Lower leg skin (tissue), 4 donors: ENCODE results near the gene THOP1. TPM values are rescaled to one million over a fixed set of nuclear protein-coding genes. Genes with fewer than 3 reads are reported as not detected.

Experiments
- DNase-seq, 2 donors: peaks; one replicate each; pipeline ENCODE4 v3.0.0-alpha.2; 2019; ENCODE audit warnings: low spot score in 2 of 2
- H3K4me3 ChIP-seq: fragments of 200-600 bp; sonication (generic); 2 replicates; pipeline ENCODE4 v1.5.1; 2017; ENCODE audit warnings: mild to moderate bottlenecking, low read depth; ENCODE audit not compliant: poor library complexity, severe bottlenecking
- CTCF ChIP-seq, 3 donors: fragments of 450-650 bp; IDR thresholded peaks; one replicate each; pipeline ENCODE4 v1.5.1; 2016; ENCODE audit warnings: antibody characterized with exemption in 3 of 3, mild to moderate bottlenecking in 3 of 3, moderate library complexity in 2 of 3
- POLR2A ChIP-seq, 2 donors: fragments of 450-650 bp; IDR thresholded peaks; one replicate each; pipeline ENCODE4 v1.6.1; 2016 to 2017; ENCODE audit warnings: antibody characterized with exemption in 2 of 2, mild to moderate bottlenecking in 1 of 2, moderate library complexity in 1 of 2
- WGBS, 2 donors: methylation state at CpG; one replicate each; pipeline ENCODE4 v1.1.5; 2018; 5-methylcytosine and 5-hydroxymethylcytosine counted together
- intact Hi-C: fragments of 100-400 bp; cut with DNase I; formaldehyde crosslinking; loops from one replicate; pipeline ENCODE4 v1.15.0; 2023; ENCODE audit warnings: low total_unique reads
- total RNA-seq, 4 donors: library from RNA; depleted of rRNA; stranded (reverse); fragments of >200 nt; gene quantifications; one replicate each; pipeline ENCODE4 v1.1.0, GENCODE V29; 2016

THOP1 gene
- total RNA-seq, 4 donors from 2014 or later: 35.9 to 56.5 (median 43.7) TPM

- 96% methylated on average over 25 to 26 of the region's 28 CpGs for WGBS, 2 donors
- intact Hi-C loops: no loop called here
- DNase-seq: no peak
- H3K4me3 ChIP-seq: no peak overlapping the region
- TF ChIP-seq CTCF (IDR thresholded peaks at IDR 0.05) (no peak), POLR2A (IDR thresholded peaks at IDR 0.05) (no peak)
Measured at GRCh38 chr19:2805261-2805900, 20.1 kb downstream of the THOP1 start.

GRCh38 chr19:2805991-2806649 is 20.8 kb downstream of the THOP1 start:
- 94 to 98% methylated on average over 12 to 21 of the region's 23 CpGs for WGBS, 2 donors
- no peak overlapping the region for H3K4me3 ChIP-seq
- no peak for TF ChIP-seq POLR2A (IDR thresholded peaks at IDR 0.05)
- no peak for TF ChIP-seq CTCF (IDR thresholded peaks at IDR 0.05)
- DNase-seq: no peak
- intact Hi-C loops: no loop called here

- DNase-seq: no peak
- 92 to 96% methylated on average over 31 to 34 of the region's 34 CpGs for WGBS, 2 donors
- intact Hi-C loops: no loop called here
- H3K4me3 ChIP-seq: no peak overlapping the region
- TF ChIP-seq CTCF (IDR thresholded peaks at IDR 0.05) (no peak), POLR2A (IDR thresholded peaks at IDR 0.05) (no peak)
Measured at GRCh38 chr19:2806736-2807378, 21.6 kb downstream of the THOP1 start.

- WGBS, 2 donors: 95 to 97% methylated on average over 37 to 38 of the region's 56 CpGs
- no peak overlapping the region for H3K4me3 ChIP-seq
- DNase-seq: no peak
- TF ChIP-seq POLR2A (IDR thresholded peaks at IDR 0.05) (no peak), CTCF (IDR thresholded peaks at IDR 0.05) (no peak)
- intact Hi-C loops: no loop called here
Measured at GRCh38 chr19:2807379-2808128, 22.3 kb downstream of the THOP1 start.

- DNase-seq: no peak
- TF ChIP-seq POLR2A (IDR thresholded peaks at IDR 0.05) (no peak), CTCF (IDR thresholded peaks at IDR 0.05) (no peak)
- no peak overlapping the region for H3K4me3 ChIP-seq
- intact Hi-C loops: no loop called here
- 94 to 95% methylated on average over 40 to 41 of the region's 41 CpGs for WGBS, 2 donors
Measured at GRCh38 chr19:2808129-2808941, 23.0 kb downstream of the THOP1 start.
